Measurements from ENCODE around the gene GDF11.
A peak's percentile ranks its signal among the peaks of the same experiment; 100 is the strongest.

GDF11 gene

DNA sequence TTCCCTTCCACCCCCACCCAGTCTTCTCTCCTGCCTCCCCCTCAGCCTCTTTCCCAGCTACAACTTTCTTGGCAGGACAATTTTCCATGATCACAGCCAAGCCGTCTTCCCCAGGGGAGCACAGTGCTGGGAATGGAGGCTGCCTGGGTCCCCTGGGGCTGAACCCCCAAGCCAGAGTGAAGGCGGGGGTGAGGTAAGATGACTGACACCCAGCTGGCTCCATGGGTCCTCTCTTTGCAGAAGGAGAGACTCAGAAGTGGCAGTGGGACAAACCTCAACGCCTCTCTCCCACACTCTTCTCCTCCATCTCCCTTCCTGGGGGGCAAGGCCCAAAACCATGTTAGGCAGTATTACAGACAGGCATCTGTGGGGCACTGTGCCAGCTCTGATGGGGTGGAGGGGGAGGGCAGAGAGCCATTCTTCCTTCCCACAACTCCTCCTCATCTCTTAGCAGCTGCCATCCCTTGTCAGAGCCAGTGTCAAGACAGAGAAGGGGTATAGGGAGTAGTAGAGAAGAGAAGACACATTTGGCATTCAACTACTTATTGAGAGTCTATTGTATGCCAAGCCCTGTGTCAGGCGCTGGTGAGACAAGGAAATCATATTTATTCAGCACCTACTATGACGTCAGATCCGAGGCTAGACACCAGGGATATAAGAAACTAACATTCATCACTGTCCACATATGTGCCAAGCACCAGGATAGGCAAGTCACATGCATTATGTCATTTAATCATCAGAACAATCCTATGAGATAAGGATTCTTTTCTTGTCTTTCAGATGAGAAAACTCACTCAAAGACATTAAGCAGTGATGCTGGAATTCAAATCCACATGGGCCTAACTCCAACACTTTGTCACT, 38.8 kb upstream of the GDF11 start:
- ATAC-seq = no peak
- H3K9me3 Mint-ChIP-seq = no peaks in the 10 kb centered on the region
- no peak overlapping the region for H3K27ac Mint-ChIP-seq
- H3K4me1 Mint-ChIP-seq = peaks cover 19% of the 10 kb centered on the region
- H3K27me3 Mint-ChIP-seq = peaks cover 25% of the 10 kb centered on the region
- DNase-seq = no peak
- H3K4me3 Mint-ChIP-seq = no peak overlapping the region

DNA sequence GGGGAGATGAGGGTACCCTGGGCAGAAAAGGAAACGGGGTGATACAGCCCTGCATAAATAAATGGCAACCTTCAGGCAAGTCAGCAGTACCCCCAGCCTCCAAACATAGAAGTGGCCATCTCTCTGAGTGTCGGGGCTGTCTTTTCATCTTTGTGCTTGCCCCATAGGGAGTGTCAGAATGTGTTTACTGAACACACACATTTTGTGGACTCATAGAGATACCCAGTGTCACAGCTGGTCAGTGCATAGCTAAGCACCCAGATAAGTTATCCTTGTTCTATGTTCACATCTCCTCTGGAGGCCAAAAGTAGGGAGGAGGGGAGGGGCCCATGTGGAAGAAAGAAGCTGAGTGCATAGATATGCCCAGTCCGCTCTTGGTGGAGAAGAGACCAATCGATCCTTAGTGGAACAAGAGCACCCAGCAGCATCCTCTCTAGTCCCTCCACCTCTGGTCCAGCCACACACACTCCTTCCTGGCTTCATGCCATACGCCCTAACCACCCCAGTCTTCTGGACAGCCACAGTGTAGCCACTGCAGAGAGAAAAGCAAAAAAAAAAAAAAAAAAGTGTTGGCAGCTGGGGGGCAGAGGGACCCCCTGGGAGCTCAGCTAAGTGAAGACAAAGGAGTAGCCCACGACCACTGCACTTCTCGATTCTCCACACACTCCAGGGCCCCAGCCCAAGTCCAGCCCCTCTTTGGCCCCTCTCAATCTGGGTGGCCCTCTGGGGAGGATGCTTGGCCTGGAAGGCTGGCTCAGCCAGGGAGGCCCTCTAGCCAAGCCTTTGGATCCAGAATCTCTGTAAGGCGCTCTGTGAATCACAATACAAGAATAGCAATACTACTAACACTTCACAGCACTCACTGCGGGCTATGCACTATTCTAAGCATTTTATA, 37.9 kb upstream of the GDF11 start:
- no peaks in the 10 kb centered on the region for H3K9me3 Mint-ChIP-seq
- H3K4me3 Mint-ChIP-seq = no peak overlapping the region
- peaks cover 19% of the 10 kb centered on the region for H3K4me1 Mint-ChIP-seq

DNA sequence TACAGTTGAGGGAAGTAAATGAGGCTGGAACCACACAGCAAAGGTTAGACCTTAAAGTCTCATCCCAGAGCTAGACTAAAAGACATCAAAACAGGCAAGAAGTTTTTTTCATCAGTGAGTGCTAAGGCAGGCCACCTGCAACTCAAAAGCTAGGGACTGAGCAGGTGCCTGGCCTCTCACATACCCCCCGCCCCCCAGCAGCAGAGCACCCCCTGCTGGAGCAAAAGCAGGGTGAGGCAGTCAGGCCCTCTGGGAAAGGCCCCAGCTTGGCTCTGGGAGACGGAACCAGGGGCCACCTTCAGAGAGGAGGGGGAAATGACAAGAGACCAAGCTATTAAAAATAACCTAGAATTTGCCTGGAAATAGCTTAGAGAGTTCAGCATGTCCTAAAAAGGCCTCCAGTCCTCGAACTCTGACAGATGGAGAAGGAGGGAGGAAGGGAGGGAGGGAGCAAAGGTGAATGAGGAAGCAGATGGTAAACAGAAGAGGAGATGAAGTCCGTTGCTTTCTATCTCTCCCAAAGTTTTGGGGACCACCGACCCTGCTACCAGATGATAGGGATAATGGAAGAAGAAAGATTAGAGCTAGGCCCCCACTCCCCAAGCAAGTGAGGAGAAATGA, 37.0 kb upstream of the GDF11 start:
- H3K27ac Mint-ChIP-seq = no peak overlapping the region
- no peaks in the 10 kb centered on the region for H3K9me3 Mint-ChIP-seq
- DNase-seq (no peak), ATAC-seq (peak; percentile 47)
- H3K27me3 Mint-ChIP-seq = peaks cover 35% of the 10 kb centered on the region
- peak overlapping the region in 1 of 2 donors; percentile 17 for H3K4me3 Mint-ChIP-seq
- peaks cover 19% of the 10 kb centered on the region for H3K4me1 Mint-ChIP-seq

More for the DNA sequence above, 37.9 kb upstream of the GDF11 start:
- ATAC-seq (no peak), DNase-seq (no peak)
- Mint-ChIP-seq H3K27me3 (peaks cover 34% of the 10 kb centered on the region), H3K27ac (no peak overlapping the region)

DNA sequence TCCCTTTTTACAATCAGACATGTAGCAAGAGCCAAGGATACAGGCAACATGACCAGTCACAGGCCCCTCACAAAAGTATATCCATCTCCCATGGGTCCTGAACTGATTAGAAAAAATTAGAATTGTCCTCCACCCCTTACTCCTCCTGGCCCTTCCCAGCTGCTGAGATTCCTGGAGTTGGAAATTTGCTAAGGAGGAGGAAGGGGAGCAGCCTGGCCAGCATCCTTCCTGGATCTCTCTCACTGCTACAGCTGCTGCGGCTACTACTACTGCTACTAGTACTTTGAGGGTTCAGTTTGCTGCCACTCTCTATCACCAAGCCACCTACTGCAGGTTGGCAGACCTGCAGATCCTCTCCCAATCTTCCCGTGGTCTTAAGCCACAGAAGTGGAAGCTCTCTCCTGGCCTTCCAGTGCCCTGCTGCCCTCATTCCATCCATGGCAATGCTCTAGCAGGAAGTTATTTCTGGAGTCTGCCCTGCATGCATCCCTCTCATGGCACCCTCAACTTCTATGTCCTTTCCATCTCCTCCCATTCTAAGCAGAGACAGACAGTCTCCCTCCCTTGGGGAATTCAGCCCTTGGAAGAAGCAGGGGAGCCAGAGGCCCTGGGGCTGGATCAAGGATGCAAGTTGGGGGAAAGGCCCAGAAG, 36.2 kb upstream of the GDF11 start:
- ATAC-seq (no peak), DNase-seq (no peak)
- Mint-ChIP-seq H3K27ac (no peak overlapping the region), H3K27me3 (peaks cover 35% of the 10 kb centered on the region), H3K4me3 (peak overlapping the region; percentile 72 to 78), H3K9me3 (no peaks in the 10 kb centered on the region), H3K4me1 (peaks cover 19% of the 10 kb centered on the region)

DNA sequence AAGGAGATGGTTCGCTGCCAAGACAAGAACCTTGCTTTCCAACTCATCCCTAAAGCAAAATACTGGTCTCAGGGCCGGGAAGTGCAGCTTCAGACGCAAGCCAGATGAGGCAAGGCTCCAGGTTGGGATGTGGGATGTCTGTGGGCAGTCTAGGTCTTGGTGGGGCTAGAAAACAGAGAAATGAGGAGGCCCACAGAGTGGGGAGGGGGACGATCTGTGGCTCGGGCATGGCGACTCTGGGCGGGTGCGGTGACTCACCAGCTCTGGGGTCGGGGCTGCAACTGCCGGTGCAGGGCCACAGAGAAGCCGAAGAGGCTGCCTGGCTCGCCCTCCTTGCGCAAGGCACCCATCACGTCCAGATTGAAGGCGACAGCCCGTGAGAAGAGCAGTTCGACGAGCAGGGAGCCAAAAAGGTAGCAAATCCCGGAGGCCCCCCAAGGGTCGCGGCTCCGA, 35.7 kb upstream of the GDF11 start:
- Mint-ChIP-seq H3K4me3 (peak overlapping the region; percentile 72 to 78), H3K27me3 (peaks cover 35% of the 10 kb centered on the region), H3K9me3 (no peaks in the 10 kb centered on the region), H3K4me1 (peaks cover 19% of the 10 kb centered on the region), H3K27ac (no peak overlapping the region)
- DNase-seq (no peak), ATAC-seq (peak; percentile 46)

DNA sequence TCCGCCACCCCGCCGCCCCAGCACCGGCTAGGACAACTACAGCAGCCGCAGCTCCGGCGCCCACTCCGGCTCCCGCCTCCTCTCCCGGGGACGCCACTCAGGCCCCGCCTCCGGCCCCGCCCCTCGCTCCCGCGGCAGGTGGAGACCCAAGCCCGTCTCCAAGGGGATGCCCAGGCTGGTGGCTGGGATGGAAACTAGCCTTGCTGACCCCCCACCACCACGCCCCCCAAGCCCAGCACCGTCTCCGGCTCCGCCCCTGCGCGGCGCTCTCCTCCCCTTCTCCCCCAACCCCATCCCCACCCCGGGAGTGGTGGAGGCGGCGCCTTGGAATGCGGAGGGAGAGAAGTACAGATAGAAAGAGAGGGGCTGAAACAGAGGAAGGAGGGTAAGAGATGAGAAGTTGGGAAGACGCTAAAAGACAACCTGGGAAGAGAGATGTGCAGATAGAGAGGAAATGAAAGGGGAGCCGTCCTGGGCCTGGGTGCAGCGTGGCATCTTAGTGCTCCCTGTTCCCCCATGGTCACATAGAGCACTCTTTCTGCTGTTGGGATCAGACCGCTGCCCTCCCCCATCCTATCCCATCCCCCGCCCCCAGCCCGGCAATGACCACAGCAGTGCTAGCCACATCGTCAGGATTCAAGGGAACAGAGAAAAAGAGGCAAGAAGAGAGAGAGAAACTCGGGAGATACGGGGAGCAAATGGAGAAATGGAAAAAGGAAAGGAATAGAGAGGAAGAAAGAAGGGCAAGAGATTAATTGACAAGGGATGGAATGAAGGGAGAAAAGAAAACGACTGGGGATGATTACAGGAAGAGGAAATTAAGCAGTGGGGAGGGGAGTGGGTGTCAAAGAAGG, 34.9 kb upstream of the GDF11 start, which contains the start of gene ITGA7:
Gene ITGA7, minus strand, starts transcription at position 64 of the 854 bp plus-strand sequence. CDS start 222 bp downstream, outside the sequence.
- peak; percentile 74 for ATAC-seq
- Mint-ChIP-seq H3K9me3 (no peaks in the 10 kb centered on the region), H3K27ac (peak within 1 kb of the TSS in 1 of 2 donors; percentile 19), H3K4me3 (peak within 1 kb of the TSS; percentile 78 to 81), H3K27me3 (peaks cover 35% of the 10 kb centered on the region), H3K4me1 (peaks cover 19% of the 10 kb centered on the region)
- no peak for DNase-seq

- H3K4me1 Mint-ChIP-seq = peaks cover 19% of the 10 kb centered on the region
- no peaks in the 10 kb centered on the region for H3K9me3 Mint-ChIP-seq
- peak overlapping the region; percentile 78 to 81 for H3K4me3 Mint-ChIP-seq
- DNase-seq (no peak), ATAC-seq (no peak)
- peaks cover 35% of the 10 kb centered on the region for H3K27me3 Mint-ChIP-seq
- peak overlapping the region in 1 of 2 donors; percentile 19 for H3K27ac Mint-ChIP-seq
Measured at GRCh38 chr12:55708695-55709233, 34.2 kb upstream of the GDF11 start.

DNA sequence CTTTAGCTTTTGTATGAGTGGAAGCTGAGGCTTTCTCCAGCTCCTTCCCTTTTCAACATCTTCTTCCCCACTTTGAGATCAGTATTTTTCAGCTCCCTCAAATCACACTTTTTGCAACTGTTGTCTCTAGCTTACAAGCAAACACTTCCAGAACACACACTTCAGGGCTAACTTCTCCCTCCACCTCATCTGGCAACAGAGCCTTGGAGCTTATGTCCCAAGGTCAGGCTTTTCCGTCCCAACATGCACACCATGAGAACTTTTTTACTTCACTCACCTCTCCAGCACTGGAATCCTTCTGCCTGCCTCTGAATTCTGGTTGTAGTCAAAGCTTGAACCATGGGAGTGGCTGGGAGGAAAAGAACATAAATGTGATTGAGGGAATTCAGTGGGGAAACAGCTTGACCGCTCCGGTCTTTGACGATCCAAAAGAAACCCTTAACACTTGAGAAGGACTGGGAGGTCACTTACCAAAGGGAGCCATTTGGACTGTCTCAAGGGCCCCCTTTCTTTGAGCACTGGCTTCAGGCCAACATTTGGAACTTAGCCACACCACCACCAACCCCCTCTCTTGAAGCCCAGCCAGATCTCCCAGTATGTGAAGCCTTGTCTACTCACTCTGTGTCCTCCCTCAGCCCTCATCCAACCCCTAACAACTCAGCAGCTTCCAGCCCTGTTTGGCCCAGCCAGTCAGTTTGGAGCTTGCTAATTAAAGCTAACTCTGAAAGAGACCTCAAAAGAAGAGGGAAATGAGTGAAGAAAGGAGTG, 31.0 kb upstream of the GDF11 start:
- DNase-seq (no peak), ATAC-seq (no peak)
- Mint-ChIP-seq H3K27ac (no peak overlapping the region), H3K27me3 (peaks cover 29% of the 10 kb centered on the region), H3K4me3 (no peak overlapping the region), H3K4me1 (peaks cover 29% of the 10 kb centered on the region), H3K9me3 (no peaks in the 10 kb centered on the region)

- peaks cover 33% of the 10 kb centered on the region for H3K4me1 Mint-ChIP-seq
- ATAC-seq = no peak
- no peak for DNase-seq
- H3K4me3 Mint-ChIP-seq = no peak overlapping the region
- peaks cover 23% of the 10 kb centered on the region for H3K27me3 Mint-ChIP-seq
- no peaks in the 10 kb centered on the region for H3K9me3 Mint-ChIP-seq
- no peak overlapping the region for H3K27ac Mint-ChIP-seq
Measured at GRCh38 chr12:55712700-55713415, 30.1 kb upstream of the GDF11 start.

- no peak overlapping the region for H3K4me3 Mint-ChIP-seq
- no peaks in the 10 kb centered on the region for H3K9me3 Mint-ChIP-seq
- no peak for ATAC-seq
- no peak overlapping the region for H3K27ac Mint-ChIP-seq
- peaks cover 15% of the 10 kb centered on the region for H3K27me3 Mint-ChIP-seq
- DNase-seq = no peak
- peaks cover 34% of the 10 kb centered on the region for H3K4me1 Mint-ChIP-seq
Measured at GRCh38 chr12:55713721-55714120, 29.2 kb upstream of the GDF11 start.

- Mint-ChIP-seq H3K27ac (peak overlapping the region; percentile 92 to 100), H3K9me3 (no peaks in the 10 kb centered on the region), H3K27me3 (no peaks in the 10 kb centered on the region), H3K4me3 (peak overlapping the region; percentile 95 to 97), H3K4me1 (peaks cover 36% of the 10 kb centered on the region)
- DNase-seq = no peak
- no peak for ATAC-seq
Measured at GRCh38 chr12:55715169-55715764, 27.7 kb upstream of the GDF11 start.

DNA sequence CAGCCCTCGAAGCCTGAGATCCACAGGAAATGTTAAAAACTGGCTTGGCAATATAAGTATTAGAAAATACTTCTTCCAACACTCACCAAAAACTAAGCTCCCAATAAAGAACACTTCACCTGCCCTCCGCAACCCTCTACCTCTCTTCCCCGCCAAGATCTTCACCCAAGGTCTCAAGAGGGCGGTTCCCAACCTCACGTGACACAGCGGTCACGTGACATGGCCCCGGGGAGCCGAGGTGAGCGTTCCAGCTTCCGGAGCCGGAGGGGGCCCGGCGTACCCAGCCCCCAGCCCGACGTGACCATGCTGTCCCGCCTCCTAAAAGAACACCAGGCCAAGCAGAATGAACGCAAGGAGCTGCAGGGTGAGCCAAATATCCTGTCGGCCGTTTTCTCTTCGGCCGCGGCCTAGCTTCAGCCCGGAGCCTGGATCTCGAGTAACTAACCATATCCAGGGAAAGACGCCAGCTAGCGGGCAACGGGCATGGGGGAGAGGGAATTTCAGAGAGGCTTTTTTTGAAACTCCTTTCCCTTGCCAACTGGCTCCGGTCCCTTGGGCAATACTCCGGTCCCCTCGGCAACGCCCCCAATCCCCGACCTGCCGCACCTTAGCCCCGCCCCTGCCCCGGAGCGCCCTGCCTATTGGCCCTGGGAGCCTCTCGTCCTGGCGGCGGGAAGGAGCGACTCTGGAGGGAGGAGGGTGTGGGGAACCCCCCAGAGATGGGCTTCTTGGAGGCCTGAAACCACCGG, 26.9 kb upstream of the GDF11 start, which contains the start of gene BLOC1S1:
Gene BLOC1S1, plus strand, starts transcription at position 214 of the 749 bp plus-strand sequence. Its CDS starts 6 bp downstream, at position 220.
- Mint-ChIP-seq H3K27ac (peak within 1 kb of the TSS; percentile 92 to 100), H3K27me3 (no peaks in the 10 kb centered on the region), H3K9me3 (no peaks in the 10 kb centered on the region), H3K4me1 (peaks cover 36% of the 10 kb centered on the region), H3K4me3 (peak within 1 kb of the TSS; percentile 95 to 97)
- ATAC-seq = peak; percentile 93
- DNase-seq = peak; percentile 94 to 95

Data from stimulated activated naive CD8-positive, alpha-beta T cell treated with anti-CD3 and anti-CD28 coated beads, Interleukin-15, amount 100 ng/mL, for 72 hours (primary cell).